Endothelial cell of umbilical vein (primary cell): ENCODE results near the gene TRPC3. TPM values are rescaled to one million over a fixed set of nuclear protein-coding genes. Genes with fewer than 3 reads are reported as not detected.

Experiments
- BruUV-seq: library from RNA; stranded (reverse); fragments of 400-500 nt; replicated peaks from 2 replicates; lab custom pipeline; 2021; lab: Mats Ljungman, UMichigan
- CTCF ChIA-PET: fragments of 300-600, 350-600 bp; sonication (Branson Sonifier 250); formaldehyde crosslinking; loops from one replicate; lab custom pipeline; 2021; ENCODE audit warnings: antibody characterized with exemption, inconsistent platforms; lab: Charles Lee
- POLR2A ChIA-PET: fragments of 300-600, 350-600 bp; sonication (Branson Sonifier 250); formaldehyde crosslinking; loops from one replicate; lab custom pipeline; 2021; ENCODE audit warnings: antibody characterized with exemption, inconsistent platforms; lab: Charles Lee
- DNase-seq: peaks from one replicate; pipeline ENCODE4 v3.0.0-alpha.2; 2011; ENCODE audit warnings: low read depth, low spot score
- FAIRE-seq: peaks from 2 replicates; lab custom pipeline; 2011; peaks lifted over from hg19 to GRCh38; lab: Jason Lieb, UNC
- H2AFZ ChIP-seq: 2 replicates; pipeline ENCODE4 v1.6.0; 2012; ENCODE audit warnings: low read depth, low read length, control low read depth, inconsistent platforms
- H3K27ac ChIP-seq: 2 replicates; pipeline ENCODE4 v1.5.1; 2011; ENCODE audit warnings: low read depth, mild to moderate bottlenecking, control low read depth, low read length, moderate library complexity; ENCODE audit not compliant: insufficient read depth
- H3K27me3 ChIP-seq, 2 experiments: 2 replicates each; pipeline versions ENCODE4 v1.6.0 to v1.6.1; 2011; ENCODE audit warnings: low read length in 2 of 2, mixed read lengths in 1 of 2; ENCODE audit not compliant: control insufficient read depth in 2 of 2, insufficient read depth in 2 of 2
- H3K36me3 ChIP-seq, 2 experiments: 2 replicates in 1 of 2; 3 replicates in 1 of 2; pipeline ENCODE4 v1.5.1; 2011; ENCODE audit warnings: low read length in 2 of 2, mild to moderate bottlenecking in 1 of 2, moderate library complexity in 1 of 2; ENCODE audit not compliant: control insufficient read depth in 2 of 2, insufficient read depth in 2 of 2; ENCODE audit errors: extremely low read depth in 1 of 2
- H3K4me1 ChIP-seq: 3 replicates; pipeline ENCODE4 v1.5.1; 2011; ENCODE audit warnings: mild to moderate bottlenecking, low read length; ENCODE audit not compliant: control insufficient read depth, insufficient read depth; ENCODE audit errors: extremely low read depth
- H3K4me2 ChIP-seq: 2 replicates; pipeline ENCODE4 v1.6.1; 2011; ENCODE audit warnings: low read length, control low read depth, mixed read lengths; ENCODE audit not compliant: insufficient read depth
- H3K4me3 ChIP-seq, 3 experiments: fragments of 200-600 bp in 1 of 3; sonication (generic), shearing (Covaris generic) in 1 of 3; replicated peaks in 1 of 3; 2 replicates each; pipeline ENCODE4 v1.5.1; 2011 to 2016; ENCODE audit warnings: control low read depth in 3 of 3, low read length in 3 of 3, mild to moderate bottlenecking in 2 of 3, inconsistent platforms in 1 of 3, low read depth in 1 of 3, moderate library complexity in 1 of 3; ENCODE audit not compliant: insufficient read depth in 1 of 3
- H3K79me2 ChIP-seq: 2 replicates; pipeline ENCODE4 v1.6.0; 2012; ENCODE audit warnings: low read length, inconsistent platforms; ENCODE audit not compliant: control insufficient read depth, insufficient read depth
- H3K9ac ChIP-seq: replicated peaks from 2 replicates; pipeline ENCODE3; 2011; ENCODE audit warnings: low read length, control low read depth; ENCODE audit not compliant: insufficient read depth; ENCODE audit errors: extremely low read depth
- H3K9me1 ChIP-seq: replicated peaks from 3 replicates; pipeline ENCODE4 v1.6.0; 2011; ENCODE audit warnings: mild to moderate bottlenecking, low read length; ENCODE audit not compliant: control insufficient read depth, insufficient read depth; ENCODE audit errors: extremely low read depth
- H3K9me3 ChIP-seq: replicated peaks from 2 replicates; pipeline ENCODE4 v1.5.1; 2012; ENCODE audit warnings: low read length, inconsistent platforms; ENCODE audit not compliant: control insufficient read depth, insufficient read depth
- H4K20me1 ChIP-seq: replicated peaks from 2 replicates; pipeline ENCODE3; 2011; ENCODE audit warnings: mild to moderate bottlenecking, low read length; ENCODE audit not compliant: control insufficient read depth, insufficient read depth; ENCODE audit errors: extremely low read depth
- CTCF ChIP-seq, 2 donors: IDR thresholded peaks; 1 replicate in 1 of 2; 2 replicates in 1 of 2; pipeline ENCODE4 v1.5.1; 2011; ENCODE audit warnings: low read length in 2 of 2, mild to moderate bottlenecking in 2 of 2, moderate library complexity in 2 of 2, control low read depth in 1 of 2, inconsistent platforms in 1 of 2, low read depth in 1 of 2; ENCODE audit not compliant: insufficient read depth in 1 of 2; ENCODE audit errors: extremely low read depth in 1 of 2
- EZH2 ChIP-seq: IDR thresholded peaks from 2 replicates; pipeline ENCODE4 v1.6.1; 2012; ENCODE audit warnings: borderline replicate concordance, low read depth, mild to moderate bottlenecking, moderate library complexity, low read length, inconsistent platforms; ENCODE audit not compliant: severe bottlenecking
- GATA2 ChIP-seq: IDR thresholded peaks from 2 replicates; pipeline ENCODE4 v1.7.0; 2011; ENCODE audit warnings: low read depth, mild to moderate bottlenecking, moderate library complexity, mixed read lengths, low read length; ENCODE audit not compliant: insufficient read length, insufficient read depth
- JUN ChIP-seq: IDR thresholded peaks from 2 replicates; pipeline ENCODE4 v1.6.1; 2011; ENCODE audit warnings: borderline replicate concordance, low read depth; ENCODE audit not compliant: insufficient read length, insufficient read depth
- MYC ChIP-seq: IDR thresholded peaks from one replicate; pipeline ENCODE4 v1.6.1; 2011; ENCODE audit warnings: mild to moderate bottlenecking, low read depth, low read length
- POLR2A ChIP-seq: IDR thresholded peaks from 2 replicates; pipeline ENCODE4 v1.6.1; 2012; ENCODE audit warnings: low read depth, mild to moderate bottlenecking, control low read depth, low read length
- POLR2AphosphoS5 ChIP-seq: IDR thresholded peaks from 2 replicates; pipeline ENCODE4 v1.6.1; 2012; ENCODE audit warnings: low read depth, mild to moderate bottlenecking, control low read depth, low read length, moderate library complexity; ENCODE audit not compliant: insufficient read depth
- dilution Hi-C: fragments of 300-500 bp; cut with MboI; formaldehyde crosslinking; loops from one replicate; pipeline ENCODE4 v1.15.0; 2019; ENCODE audit warnings: low sequenced_read_pairs; ENCODE audit not compliant: extremely low pct_ligation_motif_present
- intact Hi-C: fragments of 100-400 bp; cut with micrococcal nuclease; formaldehyde crosslinking; loops from one replicate; pipeline ENCODE4 v1.10.0; 2022
- polyA plus RNA-seq, 4 experiments: library from polyadenylated mRNA; depleted of rRNA in 3 of 4; stranded (reverse) in 3 of 4; unstranded in 1 of 4; fragments of >200 nt; gene quantifications; 2 replicates each; pipeline versions ENCODE4 v1.2.1 to v1.2.3, GENCODE V29; 2011 to 2012; ENCODE audit warnings: missing spikeins in 1 of 4
- total RNA-seq: library from RNA; stranded (reverse); gene quantifications from 2 replicates; pipeline ENCODE4 v1.2.3, GENCODE V29; 2021

The TRPC3 gene
- total and polyA plus RNA-seq, 2 donors (not counting 3 experiments of a cell fraction or from before 2014, with no cell fraction given): not detected

- H3K4me2 ChIP-seq: no peak overlapping the region
- no peak for TF ChIP-seq EZH2
- no peak for TF ChIP-seq CTCF (IDR thresholded peaks at IDR 0.05; ENCODE audit: extremely low read depth in 1 of 2, insufficient read depth in 1 of 2, low read depth in 1 of 2, low read length in 2 of 2)
- no peak for TF ChIP-seq JUN
- no peak for TF ChIP-seq POLR2AphosphoS5
- no peak for TF ChIP-seq GATA2
- no peak for TF ChIP-seq MYC
- no peak for TF ChIP-seq POLR2A
- dilution Hi-C loops: no loop called here
- no peaks in the 10 kb centered on the region for H3K36me3 ChIP-seq
- ChIA-PET CTCF (interaction anchor here (1.5 kb wide), 1 partner anchor 89 kb away, joined by 3 read pairs; no protein-coding TSS in a partner anchor), POLR2A (no interaction called here)
- DNase-seq: no peak
- no peaks in the 10 kb centered on the region for H3K79me2 ChIP-seq
- no peak overlapping the region for H3K4me3 ChIP-seq
- intact Hi-C loops: no loop called here
- H3K4me1 ChIP-seq: no peaks in the 10 kb centered on the region
- H3K9ac ChIP-seq: no peak overlapping the region
- H2AFZ ChIP-seq: no peak overlapping the region
- no peak overlapping the region for H3K27ac ChIP-seq
- FAIRE-seq: no peak
- no TSS peak for BruUV-seq
- no peaks in the 10 kb centered on the region for H3K9me3 ChIP-seq
- no peaks in the 10 kb centered on the region for H4K20me1 ChIP-seq
- no peaks in the 10 kb centered on the region for H3K9me1 ChIP-seq
- H3K27me3 ChIP-seq: peaks cover 0 to 14% of the 10 kb centered on the region in 2 experiments
Measured at GRCh38 chr4:121988950-121989349, 37.1 kb upstream of the TRPC3 start.
